NCI-H526 treated with DMSO at 0.1 percent for 48 hours (cell line): ENCODE results near the gene PATE1.

ENCODE experiments used
- DNase-seq: peaks from one replicate; lab custom pipeline; 2025; lab: John Stamatoyannopoulos, UW

PATE1 gene

GRCh38 chr11:125790825-125791224 is 44.7 kb downstream of the PATE1 start:
- no peak for DNase-seq

- DNase-seq, result no peak
These were observed 51.6 kb downstream of the PATE1 start for GRCh38 chr11:125797641-125798040.
